Measurements from ENCODE around the gene GALNTL6. TPM values are rescaled to one million over a fixed set of nuclear protein-coding genes. Genes with fewer than 3 reads are reported as not detected.
"Not testable (repeated sequence)": the region's sequence is repeated elsewhere in the genome, so short reads cannot be mapped to it uniquely, and the experiment has no call there.

The GALNTL6 gene
- total RNA-seq, 2 donors from 2014 or later = 0.19 to 0.20 TPM

GRCh38 chr4:172793565-172794306 is 980.5 kb downstream of the GALNTL6 start:
- no peaks in the 10 kb centered on the region for H3K4me1 ChIP-seq
- H3K27ac ChIP-seq = no peak overlapping the region
- intact Hi-C loops (cut with DNase I) = no loop called here
- no peak overlapping the region for H3K9ac ChIP-seq (ENCODE audit: low read depth in 2 of 2, low read length in 2 of 2)
- no peak for TF ChIP-seq CTCF (IDR thresholded peaks at IDR 0.05)
- DNase-seq = no peak
- H3K9me3 ChIP-seq = no peaks in the 10 kb centered on the region
- no peaks in the 10 kb centered on the region for H3K36me3 ChIP-seq
- H3K27me3 ChIP-seq = no peaks in the 10 kb centered on the region
- no peak overlapping the region for H3K4me3 ChIP-seq

GRCh38 chr4:172794307-172794703 is 981.1 kb downstream of the GALNTL6 start:
- Histone ChIP-seq H3K27ac (no peak overlapping the region), H3K4me3 (no peak overlapping the region), H3K36me3 (no peaks in the 10 kb centered on the region), H3K4me1 (no peaks in the 10 kb centered on the region), H3K27me3 (no peaks in the 10 kb centered on the region), H3K9ac (ENCODE audit: low read depth in 2 of 2, low read length in 2 of 2) (no peak overlapping the region), H3K9me3 (no peaks in the 10 kb centered on the region)
- DNase-seq = no peak
- intact Hi-C loops (cut with DNase I) = no loop called here
- no peak for TF ChIP-seq CTCF (IDR thresholded peaks at IDR 0.05)

GRCh38 chr4:172797281-172797680 is 984.1 kb downstream of the GALNTL6 start:
- H3K4me3 ChIP-seq; H3K27ac ChIP-seq; H3K36me3 ChIP-seq; H3K27me3 ChIP-seq; H3K9me3 ChIP-seq; H3K4me1 ChIP-seq; DNase-seq; intact Hi-C loops (cut with DNase I); H3K9ac ChIP-seq (ENCODE audit: low read depth in 2 of 2, low read length in 2 of 2): not testable (repeated sequence)

GRCh38 chr4:172802032-172802431 is 988.8 kb downstream of the GALNTL6 start:
- Histone ChIP-seq H3K27me3 (no peaks in the 10 kb centered on the region), H3K9ac (ENCODE audit: low read depth in 2 of 2, low read length in 2 of 2) (no peak overlapping the region), H3K4me3 (no peak overlapping the region), H3K27ac (no peak overlapping the region), H3K4me1 (no peaks in the 10 kb centered on the region), H3K9me3 (no peaks in the 10 kb centered on the region), H3K36me3 (no peaks in the 10 kb centered on the region)
- intact Hi-C loops (cut with DNase I) = no loop called here
- TF ChIP-seq CTCF (IDR thresholded peaks at IDR 0.05) = no peak
- no peak for DNase-seq

- TF ChIP-seq CTCF (IDR thresholded peaks at IDR 0.05) = no peak
- Histone ChIP-seq H3K27ac (no peak overlapping the region), H3K4me3 (no peak overlapping the region), H3K4me1 (no peaks in the 10 kb centered on the region), H3K9ac (ENCODE audit: low read depth in 2 of 2, low read length in 2 of 2) (no peak overlapping the region), H3K36me3 (no peaks in the 10 kb centered on the region), H3K27me3 (no peaks in the 10 kb centered on the region), H3K9me3 (no peaks in the 10 kb centered on the region)
- no peak for DNase-seq
- intact Hi-C loops (cut with DNase I) = no loop called here
Observed at GRCh38 chr4:172806841-172807240, 993.6 kb downstream of the GALNTL6 start.

- Histone ChIP-seq H3K36me3 (no peaks in the 10 kb centered on the region), H3K27me3 (no peaks in the 10 kb centered on the region), H3K9ac (ENCODE audit: low read depth in 2 of 2, low read length in 2 of 2) (no peak overlapping the region), H3K4me1 (no peaks in the 10 kb centered on the region), H3K27ac (no peak overlapping the region), H3K4me3 (no peak overlapping the region), H3K9me3 (no peaks in the 10 kb centered on the region)
- no peak for TF ChIP-seq CTCF (IDR thresholded peaks at IDR 0.05)
- no peak for DNase-seq
- intact Hi-C loops (cut with DNase I) = no loop called here
Observed at GRCh38 chr4:172808196-172808595, 995.0 kb downstream of the GALNTL6 start.
